HEK293 (cell line): ENCODE data around the gene CREBL2.
A peak's percentile ranks its signal among the peaks of the same experiment; 100 is the strongest.

Experiments used
- CTCF ChIA-PET: fragments of 350-600 bp; formaldehyde crosslinking; extraction: SDS; loops from one replicate; lab custom pipeline; 2021; ENCODE audit warnings: antibody characterized with exemption; lab: Yijun Ruan, JAX
- POLR2A ChIA-PET: fragments of 300-600 bp; formaldehyde crosslinking; extraction: SDS; loops from one replicate; lab custom pipeline; 2020; ENCODE audit warnings: antibody characterized with exemption, inconsistent platforms; lab: Yijun Ruan, JAX
- H3K27ac ChIP-seq: fragments of 200-500 bp; sonication (Bioruptor generic); 2 replicates; pipeline ENCODE4 v1.5.1; 2014; ENCODE audit warnings: low read depth, low read length, control low read depth, inconsistent platforms; ENCODE audit errors: extremely low read depth
- H3K36me3 ChIP-seq, 2 experiments: fragments of 200-500 bp in 1 of 2; sonication (Bioruptor generic) in 1 of 2; 1 replicate in 1 of 2; 2 replicates in 1 of 2; pipeline ENCODE4 v1.5.1; 2014 to 2017; ENCODE audit warnings: inconsistent platforms in 2 of 2, low read length in 2 of 2; ENCODE audit not compliant: control insufficient read depth in 2 of 2, insufficient read depth in 1 of 2
- H3K4me1 ChIP-seq: fragments of 200-500 bp; sonication (Bioruptor generic); 2 replicates; pipeline ENCODE4 v1.5.1; 2014; ENCODE audit warnings: mild to moderate bottlenecking, low read length, inconsistent platforms; ENCODE audit not compliant: control insufficient read depth, insufficient read depth
- H3K4me3 ChIP-seq: 2 replicates; pipeline ENCODE4 v1.5.1; 2011; ENCODE audit warnings: low read depth, mild to moderate bottlenecking, control low read depth, low read length, moderate library complexity
- H3K9me3 ChIP-seq: fragments of 200-500 bp; sonication (Bioruptor generic); 2 replicates; pipeline ENCODE4 v1.5.1; 2014; ENCODE audit warnings: low read depth, low read length, inconsistent platforms; ENCODE audit not compliant: control insufficient read depth, insufficient read depth
- BCL6B ChIP-seq: fragments of 450-650 bp; formaldehyde crosslinking; IDR thresholded peaks from 2 replicates; pipeline ENCODE4 v1.5.1; 2017; ENCODE audit warnings: missing biosample characterization, missing genetic modification characterization
- GLIS1 ChIP-seq: fragments of 450-650 bp; formaldehyde crosslinking; IDR thresholded peaks from 2 replicates; pipeline ENCODE4 v1.5.1; 2016; ENCODE audit warnings: missing biosample characterization, missing genetic modification characterization
- KLF16 ChIP-seq: fragments of 450-650 bp; formaldehyde crosslinking; IDR thresholded peaks from 2 replicates; pipeline ENCODE4 v1.5.1; 2017; ENCODE audit warnings: missing biosample characterization, missing genetic modification characterization
- PBX3 ChIP-seq: sonication (generic); formaldehyde crosslinking; IDR thresholded peaks from 2 replicates; pipeline ENCODE4 v1.8.1; 2022; ENCODE audit warnings: mild to moderate bottlenecking, moderate library complexity, missing genetic modification reagents
- ZBTB17 ChIP-seq: fragments of 450-650 bp; formaldehyde crosslinking; IDR thresholded peaks from 2 replicates; pipeline ENCODE4 v1.5.1; 2016; ENCODE audit warnings: missing biosample characterization, missing genetic modification characterization
- ZNF18 ChIP-seq: fragments of 450-650 bp; formaldehyde crosslinking; IDR thresholded peaks from 2 replicates; pipeline ENCODE4 v1.5.1; 2016; ENCODE audit warnings: missing biosample characterization, missing genetic modification characterization
- ZNF274 ChIP-seq, 2 experiments: fragments of 200-500 bp in 1 of 2; fragments of 450-650 bp in 1 of 2; sonication (Bioruptor generic) in 1 of 2; formaldehyde crosslinking in 1 of 2; IDR thresholded peaks; 2 replicates each; pipeline versions ENCODE4 v1.5.1 to v1.6.1; 2014 to 2016; ENCODE audit warnings: borderline replicate concordance in 1 of 2, inconsistent platforms in 1 of 2, low read length in 1 of 2, missing biosample characterization in 1 of 2, missing genetic modification characterization in 1 of 2
- ZNF311 ChIP-seq: fragments of 450-650 bp; formaldehyde crosslinking; IDR thresholded peaks from 2 replicates; pipeline ENCODE4 v1.5.1; 2017; ENCODE audit warnings: missing biosample characterization, missing genetic modification characterization, borderline replicate concordance
- ZNF391 ChIP-seq: fragments of 450-650 bp; formaldehyde crosslinking; IDR thresholded peaks from 2 replicates; pipeline ENCODE4 v1.5.1; 2016; ENCODE audit warnings: low read depth, missing biosample characterization, missing genetic modification characterization, borderline replicate concordance
- ZNF398 ChIP-seq: fragments of 450-650 bp; formaldehyde crosslinking; IDR thresholded peaks from 2 replicates; pipeline ENCODE4 v1.5.1; 2017; ENCODE audit warnings: missing biosample characterization, missing genetic modification characterization
- ZNF600 ChIP-seq: fragments of 450-650 bp; formaldehyde crosslinking; IDR thresholded peaks from 2 replicates; pipeline ENCODE4 v1.5.1; 2016; ENCODE audit warnings: missing biosample characterization, missing genetic modification characterization
- ZNF610 ChIP-seq: fragments of 450-650 bp; formaldehyde crosslinking; IDR thresholded peaks from 2 replicates; pipeline ENCODE4 v1.5.1; 2016; ENCODE audit warnings: missing biosample characterization, missing genetic modification characterization, borderline replicate concordance
- ZNF639 ChIP-seq: fragments of 450-650 bp; formaldehyde crosslinking; IDR thresholded peaks from 2 replicates; pipeline ENCODE4 v1.5.1; 2016; ENCODE audit warnings: missing biosample characterization, missing genetic modification characterization
- ZSCAN18 ChIP-seq: fragments of 450-650 bp; formaldehyde crosslinking; IDR thresholded peaks from 2 replicates; pipeline ENCODE4 v1.5.1; 2016; ENCODE audit warnings: missing biosample characterization, missing genetic modification characterization
- ZXDB ChIP-seq: fragments of 450-650 bp; formaldehyde crosslinking; IDR thresholded peaks from 2 replicates; pipeline ENCODE4 v1.5.1; 2016; ENCODE audit warnings: missing biosample characterization, missing genetic modification characterization

The CREBL2 gene

GRCh38 chr12:12624498-12624992 is 12.9 kb downstream of the CREBL2 start (continued):
- 0 out of 2 replicates have a peak, but pooled peaks have one; percentile 15 for TF ChIP-seq ZNF398 (tag by site-specific recombination)
- TF ChIP-seq ZNF610 (tag by site-specific recombination), result no peak
- TF ChIP-seq PBX3 (CRISPR knock-in tag), result no peak
- no peak for TF ChIP-seq ZNF18 (tag by site-specific recombination)
- no peak for TF ChIP-seq ZNF391 (tag by site-specific recombination)
- no peak for TF ChIP-seq ZSCAN18
- TF ChIP-seq ZNF639 (tag by site-specific recombination), result no peak
- peak; percentile 59 for TF ChIP-seq ZBTB17
- TF ChIP-seq BCL6B (tag by site-specific recombination), result no peak
- TF ChIP-seq GLIS1, result peak; percentile 39; the same call in 1 of the 2 replicates
- TF ChIP-seq KLF16, result no peak
- TF ChIP-seq, all 188 proteins: peak for 9

- Histone ChIP-seq H3K4me1 (peaks cover 27% of the 10 kb centered on the region), H3K27ac (no peak overlapping the region), H3K4me3 (no peak overlapping the region), H3K9me3 (no peaks in the 10 kb centered on the region), H3K36me3 (no peaks in the 10 kb centered on the region)
- ChIA-PET POLR2A (no interaction called here), CTCF (no interaction called here)
- TF ChIP-seq ZXDB (tag by site-specific recombination) (no peak), ZNF274 (IDR thresholded peaks at IDR 0.05; ENCODE audit: low read length) (no peak), ZNF274 (tag by site-specific recombination; IDR thresholded peaks at IDR 0.05; ENCODE audit: borderline replicate concordance) (no peak), ZNF311 (tag by site-specific recombination) (no peak), ZNF600 (tag by site-specific recombination) (0 out of 2 replicates have a peak, but pooled peaks have one; percentile 19)
These were observed 14.8 kb downstream of the CREBL2 start for GRCh38 chr12:12626471-12626870.
